GM12878 (cell line): ENCODE results near the gene ARHGAP26. TPM values are rescaled to one million over a fixed set of nuclear protein-coding genes. Genes with fewer than 3 reads are reported as not detected.
A peak's percentile ranks its signal among the peaks of the same experiment; 100 is the strongest.

Source experiments
- BHLHE40 ChIP-seq, 2 experiments: fragments of 450-650 bp in 1 of 2; IDR thresholded peaks; 2 replicates each; pipeline ENCODE4 v1.6.1; 2011 to 2017; ENCODE audit warnings: low read depth in 2 of 2, borderline replicate concordance in 1 of 2, improper control_type of control experiment in 1 of 2, low read length in 1 of 2, mild to moderate bottlenecking in 1 of 2
- HDGF ChIP-seq: fragments of 450-650 bp; IDR thresholded peaks from 2 replicates; pipeline ENCODE4 v1.6.1; 2016; ENCODE audit warnings: antibody characterized with exemption
- IKZF1 ChIP-seq: fragments of 450-650 bp; conservative IDR thresholded peaks from 2 replicates; pipeline ENCODE4 v1.6.1; 2017; ENCODE audit warnings: antibody characterized with exemption, mild to moderate bottlenecking
- MTA2 ChIP-seq: fragments of 450-650 bp; IDR thresholded peaks from 2 replicates; pipeline ENCODE4 v1.6.1; 2016; ENCODE audit warnings: low read depth, mild to moderate bottlenecking, moderate library complexity
- NKRF ChIP-seq: fragments of 450-650 bp; conservative IDR thresholded peaks from 2 replicates; pipeline ENCODE4 v1.6.1; 2017; ENCODE audit warnings: mild to moderate bottlenecking, moderate library complexity
- RAD21 ChIP-seq: IDR thresholded peaks from 2 replicates; pipeline ENCODE4 v1.6.1; 2011; ENCODE audit warnings: mild to moderate bottlenecking, low read depth, low read length, moderate library complexity; ENCODE audit not compliant: insufficient read depth
- TARDBP ChIP-seq: IDR thresholded peaks from 2 replicates; pipeline ENCODE4 v1.6.1; 2016; ENCODE audit warnings: borderline replicate concordance
- ZNF687 ChIP-seq: fragments of 450-650 bp; IDR thresholded peaks from 2 replicates; pipeline ENCODE4 v1.6.1; 2017; ENCODE audit warnings: mild to moderate bottlenecking, moderate library complexity
- polyA plus RNA-seq, 11 experiments: library from polyadenylated mRNA; depleted of rRNA in 4 of 11; unstranded in 6 of 11; stranded (reverse) in 5 of 11; fragments of >200 nt; fragmentation: Nextera tagmentation in 4 of 11; fragmentation: Illumina TruSeq in 1 of 11; extraction: Ambion mirVana in 4 of 11; extraction: Trizol in 1 of 11; gene quantifications; 1 replicate in 1 of 11; 2 replicates in 10 of 11; pipeline versions ENCODE4 v1.2.1 to v1.2.3, GENCODE V29; 2011 to 2016; ENCODE audit warnings: inconsistent platforms in 2 of 11, missing spikeins in 2 of 11, low read depth in 1 of 11
- total RNA-seq, 4 experiments: library from RNA; depleted of rRNA in 3 of 4; stranded (reverse); fragments of >200 nt in 3 of 4; fragmentation: Illumina TruSeq in 1 of 4; extraction: Trizol in 1 of 4; gene quantifications; 2 replicates each; pipeline versions ENCODE4 v1.2.1 to v1.2.3, GENCODE V29; 2013 to 2021

The ARHGAP26 gene
- total and polyA plus RNA-seq, 10 of the 15 experiments (the other 5 are each of a cell fraction or from before 2014, with no cell fraction given), result 9.4 to 41.5 (median 19.3) TPM

- TF ChIP-seq ZNF687 (peak; percentile 53; the same call in 1 of the 2 replicates), BHLHE40 (IDR thresholded peaks at IDR 0.05; ENCODE audit: borderline replicate concordance in 1 of 2, low read depth in 2 of 2, low read length in 1 of 2) (peak in 1 of 2 experiments; percentile 58; a peak in 1 of 4 replicates), RAD21 (no peak), NKRF (no peak), MTA2 (peak; percentile 74), IKZF1 (peak; percentile 63; the same call in 1 of the 2 replicates), HDGF (0 out of 2 replicates have a peak, but pooled peaks have one; percentile 2), TARDBP (no peak)
Observed at GRCh38 chr5:143166661-143167420, 396.7 kb downstream of the ARHGAP26 start (continued).
